Measurements from ENCODE around the gene MYF5.

The MYF5 gene

DNA sequence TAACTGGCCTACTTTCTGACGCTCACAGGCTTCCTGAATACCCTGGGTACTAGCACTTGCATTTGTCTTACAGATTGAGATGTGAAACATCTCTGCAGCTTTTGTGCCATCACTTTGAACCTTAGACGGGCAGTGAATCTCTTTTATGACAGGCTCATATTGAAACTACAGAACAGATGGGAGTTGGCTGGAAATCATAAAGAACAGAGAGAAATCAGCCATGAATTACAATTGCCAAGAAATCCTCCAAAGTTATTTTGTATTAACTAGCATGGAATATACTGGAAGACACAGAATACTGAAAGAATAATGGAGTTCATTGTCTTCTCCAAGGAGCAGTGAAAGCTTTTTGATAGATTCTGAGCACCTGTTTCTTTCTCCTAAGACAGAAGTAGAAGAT is 32.7 kb downstream of the MYF5 start:
- no peaks in the 10 kb centered on the region for H3K9me3 ChIP-seq (ENCODE audit: insufficient read depth, low read depth, low read length)
- H3K36me3 ChIP-seq (ENCODE audit: insufficient read depth, low read length): no peaks in the 10 kb centered on the region
- no peak overlapping the region for H3K9ac ChIP-seq (ENCODE audit: low read depth, low read length, poor library complexity, severe bottlenecking)
- H3K4me3 ChIP-seq (ENCODE audit: low read length, poor library complexity, severe bottlenecking): no peak overlapping the region
- H3K4me2 ChIP-seq (ENCODE audit: low read depth, low read length, poor library complexity, severe bottlenecking): no peak overlapping the region
- no peak overlapping the region for H2AFZ ChIP-seq (ENCODE audit: low read length)
- H3K4me1 ChIP-seq (ENCODE audit: insufficient read depth, low read length, poor library complexity, severe bottlenecking): no peaks in the 10 kb centered on the region
- H3K9me2 ChIP-seq (replicated peaks; ENCODE audit: low read depth, low read length): no peaks in the 10 kb centered on the region
- H3F3A ChIP-seq (ENCODE audit: low read depth): no peaks in the 10 kb centered on the region
- H3K27me3 ChIP-seq (ENCODE audit: insufficient read depth, low read length, poor library complexity, severe bottlenecking): no peaks in the 10 kb centered on the region
- no peaks in the 10 kb centered on the region for H4K20me1 ChIP-seq (ENCODE audit: insufficient read depth, low read length, poor library complexity, severe bottlenecking)
- TF ChIP-seq EZH2phosphoT487 (IDR thresholded peaks at IDR 0.05; ENCODE audit: borderline replicate concordance): no peak
- no peak for TF ChIP-seq CTCF (conservative IDR thresholded peaks at IDR 0.05; ENCODE audit: low read length)
- no peaks in the 10 kb centered on the region for H3K79me2 ChIP-seq (ENCODE audit: insufficient read depth, low read length)

DNA sequence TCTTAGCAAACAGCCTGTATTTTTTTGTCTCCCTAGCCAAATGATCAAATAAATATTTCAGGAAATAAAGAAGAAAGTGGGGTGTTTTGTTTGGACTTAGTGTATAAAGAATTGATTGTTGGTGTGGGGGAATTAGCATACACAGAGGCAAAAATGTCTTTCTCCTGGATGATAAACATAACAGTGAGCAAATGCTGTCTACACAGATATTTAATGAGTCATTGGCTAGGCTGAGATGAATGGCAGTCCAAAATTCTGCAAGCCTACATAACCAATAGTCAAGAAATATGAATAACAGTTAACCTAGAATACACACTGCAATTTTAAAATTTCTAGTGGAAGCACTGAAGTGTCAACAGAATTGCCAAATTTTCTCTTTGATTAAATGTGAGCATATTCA is 35.8 kb downstream of the MYF5 start:
- Histone ChIP-seq H3F3A (ENCODE audit: low read depth) (no peaks in the 10 kb centered on the region), H3K36me3 (ENCODE audit: insufficient read depth, low read length) (no peaks in the 10 kb centered on the region), H2AFZ (ENCODE audit: low read length) (no peak overlapping the region), H3K4me3 (ENCODE audit: low read length, poor library complexity, severe bottlenecking) (no peak overlapping the region), H3K79me2 (ENCODE audit: insufficient read depth, low read length) (no peaks in the 10 kb centered on the region), H4K20me1 (ENCODE audit: insufficient read depth, low read length, poor library complexity, severe bottlenecking) (no peaks in the 10 kb centered on the region), H3K4me2 (ENCODE audit: low read depth, low read length, poor library complexity, severe bottlenecking) (no peak overlapping the region), H3K27me3 (ENCODE audit: insufficient read depth, low read length, poor library complexity, severe bottlenecking) (no peaks in the 10 kb centered on the region), H3K4me1 (ENCODE audit: insufficient read depth, low read length, poor library complexity, severe bottlenecking) (no peaks in the 10 kb centered on the region), H3K9me2 (replicated peaks; ENCODE audit: low read depth, low read length) (no peaks in the 10 kb centered on the region), H3K9ac (ENCODE audit: low read depth, low read length, poor library complexity, severe bottlenecking) (no peak overlapping the region), H3K9me3 (ENCODE audit: insufficient read depth, low read depth, low read length) (no peaks in the 10 kb centered on the region)
- TF ChIP-seq CTCF (conservative IDR thresholded peaks at IDR 0.05; ENCODE audit: low read length): no peak
- TF ChIP-seq EZH2phosphoT487 (IDR thresholded peaks at IDR 0.05; ENCODE audit: borderline replicate concordance): no peak

DNA sequence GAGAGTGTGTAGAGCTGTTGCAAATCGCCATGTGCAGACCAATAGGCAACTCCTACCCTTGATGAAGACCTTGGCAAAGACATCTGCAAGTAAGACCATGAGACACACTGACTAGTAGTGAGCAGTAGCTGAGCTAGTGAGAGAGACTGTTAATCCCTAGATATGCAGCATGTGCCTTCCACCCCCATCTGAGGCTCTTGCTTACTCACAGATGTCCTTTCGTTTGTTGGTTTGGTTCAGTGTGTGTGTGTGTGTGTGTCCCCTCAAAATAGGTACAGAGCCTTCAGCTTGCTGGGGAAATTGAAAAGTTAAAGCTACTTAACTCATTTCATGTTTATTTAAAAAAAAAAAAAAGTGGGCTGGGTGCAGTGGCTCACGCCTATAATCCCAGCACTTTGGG is 37.6 kb downstream of the MYF5 start:
- H3F3A ChIP-seq (ENCODE audit: low read depth): no peaks in the 10 kb centered on the region
- no peak overlapping the region for H3K9ac ChIP-seq (ENCODE audit: low read depth, low read length, poor library complexity, severe bottlenecking)
- H3K9me3 ChIP-seq (ENCODE audit: insufficient read depth, low read depth, low read length): no peaks in the 10 kb centered on the region
- no peak overlapping the region for H2AFZ ChIP-seq (ENCODE audit: low read length)
- H3K9me2 ChIP-seq (replicated peaks; ENCODE audit: low read depth, low read length): no peaks in the 10 kb centered on the region
- H3K27me3 ChIP-seq (ENCODE audit: insufficient read depth, low read length, poor library complexity, severe bottlenecking): no peaks in the 10 kb centered on the region
- H3K4me2 ChIP-seq (ENCODE audit: low read depth, low read length, poor library complexity, severe bottlenecking): no peak overlapping the region
- H3K4me3 ChIP-seq (ENCODE audit: low read length, poor library complexity, severe bottlenecking): no peak overlapping the region
- no peaks in the 10 kb centered on the region for H3K4me1 ChIP-seq (ENCODE audit: insufficient read depth, low read length, poor library complexity, severe bottlenecking)
- no peak for TF ChIP-seq EZH2phosphoT487 (IDR thresholded peaks at IDR 0.05; ENCODE audit: borderline replicate concordance)
- TF ChIP-seq CTCF (conservative IDR thresholded peaks at IDR 0.05; ENCODE audit: low read length): no peak
- no peaks in the 10 kb centered on the region for H3K36me3 ChIP-seq (ENCODE audit: insufficient read depth, low read length)
- H4K20me1 ChIP-seq (ENCODE audit: insufficient read depth, low read length, poor library complexity, severe bottlenecking): no peaks in the 10 kb centered on the region
- no peaks in the 10 kb centered on the region for H3K79me2 ChIP-seq (ENCODE audit: insufficient read depth, low read length)

Data from Loucy (cell line).